DOHH2 (cell line): ENCODE results near the gene CCDC88A.

Source experiments
- H3F3A ChIP-seq: fragments of 200-600 bp; sonication (generic), shearing (Covaris generic); 2 replicates; pipeline ENCODE4 v1.6.0; 2016; ENCODE audit warnings: antibody characterized with exemption, mild to moderate bottlenecking; ENCODE audit not compliant: control insufficient read depth, insufficient read depth
- H3K27ac ChIP-seq: fragments of 200-600 bp; sonication (generic); 2 replicates; pipeline ENCODE4 v1.5.1; 2014; ENCODE audit warnings: low read depth, mild to moderate bottlenecking, low read length, moderate library complexity
- H3K27me3 ChIP-seq: fragments of 200-600 bp; sonication (generic); 2 replicates; pipeline ENCODE4 v1.6.1; 2014; ENCODE audit warnings: mild to moderate bottlenecking, low read length, mixed read lengths; ENCODE audit not compliant: control insufficient read depth
- H3K36me3 ChIP-seq: fragments of 200-600 bp; sonication (generic); 2 replicates; pipeline ENCODE4 v1.6.1; 2014; ENCODE audit warnings: mild to moderate bottlenecking, low read length, moderate library complexity, mixed read lengths; ENCODE audit not compliant: control insufficient read depth
- H3K4me1 ChIP-seq: fragments of 200-600 bp; sonication (generic); 2 replicates; pipeline ENCODE4 v1.6.1; 2014; ENCODE audit warnings: mild to moderate bottlenecking, low read length, mixed read lengths; ENCODE audit not compliant: control insufficient read depth
- H3K4me2 ChIP-seq: fragments of 200-600 bp; sonication (generic); 2 replicates; pipeline ENCODE4 v1.6.0; 2014; ENCODE audit warnings: mild to moderate bottlenecking, low read length, moderate library complexity
- H3K4me3 ChIP-seq: fragments of 200-600 bp; sonication (generic); 2 replicates; pipeline ENCODE4 v1.5.1; 2014; ENCODE audit warnings: mild to moderate bottlenecking, low read length, mixed read lengths
- H3K79me2 ChIP-seq: fragments of 200-600 bp; sonication (generic); 2 replicates; pipeline ENCODE4 v1.6.1; 2014; ENCODE audit warnings: mild to moderate bottlenecking, low read length, mixed read lengths; ENCODE audit not compliant: control insufficient read depth
- H3K9me2 ChIP-seq: fragments of 200-600 bp; sonication (generic); replicated peaks from 2 replicates; pipeline ENCODE4 v1.6.1; 2014; ENCODE audit warnings: mild to moderate bottlenecking, low read length, mixed read lengths; ENCODE audit not compliant: control insufficient read depth
- H3K9me3 ChIP-seq: fragments of 200-600 bp; sonication (generic); 2 replicates; pipeline ENCODE4 v1.6.1; 2014; ENCODE audit warnings: antibody characterized with exemption, low read length, mixed read lengths; ENCODE audit not compliant: control insufficient read depth, insufficient read depth
- H4K20me1 ChIP-seq: fragments of 200-600 bp; sonication (generic); 2 replicates; pipeline ENCODE4 v1.6.0; 2014; ENCODE audit warnings: low read depth, mild to moderate bottlenecking, antibody characterized with exemption, low read length, moderate library complexity; ENCODE audit not compliant: control insufficient read depth, insufficient read depth
- CTCF ChIP-seq: fragments of 200-600 bp; sonication (generic); IDR thresholded peaks from one replicate; pipeline ENCODE4 v1.5.1; 2014; ENCODE audit warnings: antibody characterized with exemption, mild to moderate bottlenecking, low read depth, low read length; ENCODE audit not compliant: poor library complexity, severe bottlenecking
- EZH2phosphoT487 ChIP-seq: fragments of 200-600 bp; sonication (generic); IDR thresholded peaks from 2 replicates; pipeline ENCODE4 v1.6.1; 2017; ENCODE audit warnings: borderline replicate concordance, mild to moderate bottlenecking, antibody characterized with exemption, low read length, moderate library complexity, mixed read lengths

Gene CCDC88A

GRCh38 chr2:55459714-55460274, 40.1 kb upstream of the CCDC88A start:
- Histone ChIP-seq H3F3A (no peaks in the 10 kb centered on the region), H3K9me3 (no peaks in the 10 kb centered on the region), H3K79me2 (no peaks in the 10 kb centered on the region), H3K4me2 (no peak overlapping the region), H3K27ac (no peak overlapping the region), H3K4me1 (no peaks in the 10 kb centered on the region), H4K20me1 (no peaks in the 10 kb centered on the region), H3K27me3 (0 out of 2 replicates have a peak, but pooled peaks cover 7% of the 10 kb centered on the region), H3K4me3 (no peak overlapping the region), H3K9me2 (no peaks in the 10 kb centered on the region), H3K36me3 (no peaks in the 10 kb centered on the region)
- TF ChIP-seq EZH2phosphoT487 (no peak), CTCF (no peak)

DNA sequence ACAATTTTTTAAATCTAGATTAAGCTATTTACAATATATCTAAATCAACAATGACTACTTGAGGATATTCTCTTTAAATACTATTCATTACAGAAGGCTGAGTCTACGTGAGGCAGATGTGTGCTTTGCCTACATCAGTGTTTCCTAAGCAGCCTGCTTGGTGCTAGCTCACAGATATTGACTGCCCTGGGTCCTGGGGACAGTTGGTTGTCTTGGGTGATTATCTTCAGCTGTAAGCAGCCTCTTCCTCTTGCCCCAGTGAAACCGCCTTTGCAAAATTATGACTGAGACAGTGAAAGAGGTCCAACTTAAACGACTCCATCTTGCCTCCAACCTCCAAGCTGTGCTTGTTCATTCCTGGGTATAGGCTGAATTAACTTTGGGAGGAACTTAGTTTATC, 39.6 kb upstream of the CCDC88A start:
- Histone ChIP-seq H3K9me2 (no peaks in the 10 kb centered on the region), H3K79me2 (no peaks in the 10 kb centered on the region), H3K9me3 (no peaks in the 10 kb centered on the region), H4K20me1 (no peaks in the 10 kb centered on the region), H3K27ac (no peak overlapping the region), H3K4me3 (no peak overlapping the region), H3K4me2 (no peak overlapping the region), H3K4me1 (no peaks in the 10 kb centered on the region), H3K36me3 (no peaks in the 10 kb centered on the region), H3K27me3 (0 out of 2 replicates have a peak, but pooled peaks cover 7% of the 10 kb centered on the region), H3F3A (no peaks in the 10 kb centered on the region)
- TF ChIP-seq CTCF, result no peak
- TF ChIP-seq EZH2phosphoT487, result no peak

DNA sequence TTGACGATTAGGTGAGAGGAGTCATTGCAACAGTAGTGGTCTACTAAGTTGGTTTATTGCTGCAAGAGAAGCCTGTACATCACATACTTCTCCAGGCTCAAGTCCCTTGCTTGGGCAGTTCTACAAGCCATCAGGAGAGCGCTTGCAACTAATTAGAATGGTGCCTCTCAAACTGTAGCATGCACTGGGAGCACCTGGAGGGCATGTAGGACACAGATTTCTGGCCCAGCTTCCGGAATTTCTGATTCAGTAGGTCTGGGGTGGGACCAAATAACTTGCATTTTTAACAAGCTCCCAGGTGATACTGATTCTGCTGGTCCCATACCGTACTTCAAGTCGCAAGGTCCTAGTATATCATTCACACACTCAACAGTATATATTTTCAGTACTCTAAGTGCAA, 34.5 kb upstream of the CCDC88A start:
- H3K4me2 ChIP-seq, result no peak overlapping the region
- H4K20me1 ChIP-seq, result no peaks in the 10 kb centered on the region
- H3K4me1 ChIP-seq, result peaks cover 6% of the 10 kb centered on the region
- no peaks in the 10 kb centered on the region for H3K27me3 ChIP-seq
- H3F3A ChIP-seq, result no peaks in the 10 kb centered on the region
- no peak overlapping the region for H3K4me3 ChIP-seq
- TF ChIP-seq EZH2phosphoT487, result no peak
- no peak for TF ChIP-seq CTCF
- H3K36me3 ChIP-seq, result no peaks in the 10 kb centered on the region
- no peaks in the 10 kb centered on the region for H3K9me2 ChIP-seq
- H3K27ac ChIP-seq, result no peak overlapping the region
- no peaks in the 10 kb centered on the region for H3K79me2 ChIP-seq
- no peaks in the 10 kb centered on the region for H3K9me3 ChIP-seq
